NCI-H446 (cell line): Measurements from ENCODE around the gene SOS2.
"Not testable (repeated sequence)": the region's sequence is repeated elsewhere in the genome, so short reads cannot be mapped to it uniquely, and the experiment has no call there.

Source experiments
- DNase-seq, 2 experiments: peaks; one replicate each; lab custom pipeline; 2025; lab: John Stamatoyannopoulos, UW

SOS2 gene

DNA sequence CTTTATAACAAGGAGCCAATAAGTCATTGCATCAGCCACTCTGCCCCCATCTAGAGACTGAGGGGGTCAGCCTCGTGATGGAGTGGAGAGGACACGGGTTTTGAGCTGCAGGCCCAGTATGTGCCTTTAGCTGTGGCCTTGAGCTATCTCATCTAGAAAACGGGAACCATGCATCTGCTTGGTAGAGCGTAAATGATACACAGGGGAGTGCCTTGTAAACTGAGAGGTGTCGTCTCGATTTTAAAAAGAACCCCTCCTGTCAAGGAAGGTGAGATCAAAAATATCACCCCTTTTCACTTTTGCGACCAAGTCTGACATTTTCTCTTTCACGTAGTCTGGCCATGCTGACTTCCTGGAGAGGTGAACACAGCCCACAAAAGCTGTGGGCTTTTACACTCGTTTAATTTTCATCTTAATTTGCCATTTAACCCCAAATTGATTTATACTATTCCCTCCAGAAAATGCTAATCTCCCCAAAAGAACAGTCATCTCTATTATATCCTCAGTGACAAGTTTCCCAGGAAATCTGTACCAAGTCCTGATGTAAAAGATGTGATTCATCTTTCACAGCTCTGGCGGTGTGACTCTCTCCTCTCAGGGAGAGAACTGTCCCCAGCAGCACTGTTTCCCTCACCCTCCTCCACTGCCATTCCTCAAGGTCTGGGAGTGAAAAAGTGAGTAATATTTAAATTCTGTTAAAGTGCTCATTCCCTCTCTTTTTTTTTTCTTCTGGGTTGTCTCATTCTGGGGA, 145.6 kb downstream of the SOS2 start:
- no peak for DNase-seq

DNA sequence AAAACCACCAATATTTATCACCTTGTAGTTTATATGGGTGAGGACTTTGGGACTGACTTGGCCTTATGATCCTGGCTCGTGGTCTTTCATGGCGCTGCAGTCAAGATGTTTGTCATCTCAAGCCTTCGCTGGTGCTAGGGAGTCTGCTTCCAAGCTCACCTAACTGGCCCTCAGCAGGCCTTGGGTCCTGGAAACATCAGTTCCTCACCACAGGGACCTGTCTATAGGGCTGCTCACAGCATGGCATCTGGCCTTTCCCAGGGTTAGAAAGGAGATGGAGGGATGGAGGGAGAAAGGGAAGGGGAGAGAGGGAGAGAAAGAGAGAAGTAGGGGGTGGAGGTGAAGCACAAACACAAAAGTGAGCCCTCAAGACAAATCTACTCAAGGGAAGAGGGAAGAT, 146.7 kb downstream of the SOS2 start:
- no peak for DNase-seq

DNA sequence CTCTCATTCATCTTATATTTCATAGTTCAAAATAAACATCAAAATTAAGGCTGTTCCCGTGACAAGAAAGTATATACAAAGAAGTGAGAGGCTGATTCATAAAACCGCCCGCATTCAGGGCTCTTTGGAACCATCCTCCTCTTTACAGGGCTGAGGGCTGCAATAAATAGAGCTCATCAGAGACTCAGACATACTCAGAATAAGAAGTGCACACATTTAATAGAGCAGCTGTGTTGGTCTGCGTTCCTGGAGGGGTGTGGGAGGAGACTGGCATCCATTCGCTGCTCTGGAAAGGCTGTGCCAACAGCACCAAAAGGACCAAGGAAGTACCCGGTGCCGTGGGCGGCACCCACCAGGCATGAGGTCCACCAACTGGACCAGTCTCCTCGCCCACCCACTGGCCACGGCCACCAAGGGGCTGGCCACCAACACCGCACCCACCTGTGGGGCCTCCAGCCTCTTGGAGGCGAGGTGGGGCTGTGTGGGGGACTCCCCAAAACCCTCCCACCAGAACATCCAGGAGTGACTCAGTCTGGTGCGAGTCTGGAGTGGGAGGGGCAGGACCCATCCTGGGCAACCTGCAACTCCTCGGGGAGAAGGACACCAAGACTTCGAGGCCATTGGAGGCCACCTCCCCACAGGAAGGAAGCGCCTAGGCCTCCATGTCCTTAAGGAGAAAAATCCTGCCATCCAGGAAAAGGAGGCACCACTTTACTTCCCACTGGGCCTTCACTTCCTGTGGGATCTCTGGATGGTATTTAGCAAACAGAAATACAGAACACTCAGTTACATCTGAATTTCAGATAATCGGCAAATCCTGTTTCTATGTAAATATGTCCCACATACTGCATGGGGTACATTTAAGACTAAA, 147.7 kb downstream of the SOS2 start:
- DNase-seq, result no peak

DNA sequence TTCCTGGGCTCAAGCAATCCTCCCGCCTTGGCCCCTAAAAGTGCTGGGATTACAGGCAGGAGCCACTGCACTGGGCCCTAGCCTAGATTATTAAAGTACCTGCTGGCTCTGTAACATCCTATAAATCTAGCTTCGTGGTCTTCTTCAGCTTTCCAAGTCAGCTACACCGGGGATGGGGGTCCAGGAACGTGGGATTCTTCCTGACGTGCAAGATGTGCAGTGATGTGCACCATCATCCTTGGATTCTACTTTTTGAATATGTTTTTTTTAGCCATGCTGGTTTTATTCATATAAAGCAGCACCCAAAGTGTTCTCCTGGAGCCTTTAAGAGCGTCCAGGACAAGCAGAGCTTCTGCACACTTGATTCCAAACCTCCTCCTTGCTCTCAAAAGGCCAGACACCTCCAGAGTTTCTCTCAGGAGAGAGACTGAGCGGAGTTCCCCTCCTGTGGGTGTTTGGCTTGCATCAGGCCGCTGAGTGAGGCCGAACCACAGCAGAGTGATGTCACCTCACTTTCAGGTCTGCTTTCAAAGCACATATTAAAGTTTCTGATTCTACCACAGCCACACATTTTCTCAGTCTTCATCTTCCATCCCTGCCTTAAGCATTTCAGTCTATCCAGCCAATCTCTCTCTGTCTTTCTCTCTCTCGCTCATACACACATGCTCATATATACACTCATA, 148.5 kb downstream of the SOS2 start:
- DNase-seq, result no peak

DNA sequence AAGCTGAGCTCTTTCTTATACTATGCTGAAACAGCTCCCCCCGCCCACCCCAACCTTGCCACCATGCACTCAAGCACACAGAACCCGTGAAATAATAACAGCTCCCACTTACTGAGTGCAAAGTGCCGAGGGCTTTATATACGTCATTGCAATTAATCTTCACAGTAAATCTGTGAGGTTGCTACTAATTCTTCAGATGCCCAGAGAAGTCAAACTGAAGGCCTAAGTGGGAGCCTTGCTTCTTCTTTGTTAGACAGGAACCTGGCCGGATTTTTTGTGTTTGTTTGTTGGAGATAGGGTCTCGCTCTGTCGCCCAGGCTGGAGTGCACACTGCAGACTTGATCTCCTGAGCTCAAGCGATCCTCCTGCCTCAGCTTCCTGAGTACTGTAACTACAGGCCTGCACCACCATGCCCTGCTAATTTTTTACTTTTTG, 149.1 kb downstream of the SOS2 start:
- DNase-seq, result no peak

DNA sequence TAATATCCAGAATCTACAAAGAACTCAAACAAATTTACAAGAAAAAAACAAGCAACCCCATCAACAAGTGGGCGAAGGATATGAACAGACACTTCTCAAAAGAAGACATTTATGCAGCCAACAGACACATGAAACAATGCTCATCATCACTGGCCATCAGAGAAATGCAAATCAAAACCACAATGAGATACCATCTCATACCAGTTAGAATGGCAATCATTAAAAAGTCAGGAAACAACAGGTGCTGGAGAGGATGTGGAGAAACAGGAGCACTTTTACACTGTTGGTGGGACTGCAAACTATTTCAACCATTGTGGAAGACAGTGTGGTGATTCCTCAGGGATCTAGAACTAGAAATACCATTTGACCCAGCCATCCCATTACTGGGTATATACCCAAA, 152.3 kb downstream of the SOS2 start:
- DNase-seq, result not testable (repeated sequence)

DNA sequence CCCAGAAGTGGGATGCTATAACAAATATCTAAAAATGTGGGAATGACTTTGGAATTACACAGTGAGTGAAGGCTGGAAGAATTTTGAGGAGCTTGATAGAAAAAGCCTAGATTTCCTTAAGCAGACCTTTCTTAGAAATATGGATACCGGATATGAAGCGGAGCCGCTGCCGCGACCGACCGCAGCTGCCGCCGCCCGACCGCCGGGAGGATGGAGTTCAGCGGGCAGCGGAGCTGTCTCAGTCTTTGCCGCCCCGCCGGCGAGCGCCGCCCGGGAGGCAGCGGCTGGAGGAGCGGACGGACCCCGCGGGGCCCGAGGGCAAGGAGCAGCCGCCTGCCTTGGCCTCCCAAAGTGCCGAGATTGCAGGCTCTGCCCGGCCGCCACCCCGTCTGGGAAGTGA, 157.7 kb downstream of the SOS2 start:
- DNase-seq, result not testable (repeated sequence)

DNA sequence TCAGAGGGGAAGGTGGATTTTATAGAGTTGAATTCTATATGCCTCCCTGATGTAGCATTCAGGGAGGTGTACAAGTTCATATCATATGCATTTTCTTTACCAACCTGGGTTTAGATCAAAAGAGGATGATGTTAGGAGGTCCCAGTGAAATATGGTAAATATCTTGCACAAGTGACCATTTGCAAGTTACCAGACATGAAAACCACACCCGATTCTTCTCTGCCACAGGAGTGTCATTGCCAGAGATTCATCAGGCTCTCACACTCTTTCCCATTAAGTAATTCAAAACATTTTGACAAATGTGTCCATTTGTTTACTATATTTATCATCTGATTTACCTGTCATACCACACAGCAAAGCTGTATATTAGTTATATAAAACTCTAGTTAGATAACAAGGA, 159.0 kb downstream of the SOS2 start:
- DNase-seq, result no peak

DNA sequence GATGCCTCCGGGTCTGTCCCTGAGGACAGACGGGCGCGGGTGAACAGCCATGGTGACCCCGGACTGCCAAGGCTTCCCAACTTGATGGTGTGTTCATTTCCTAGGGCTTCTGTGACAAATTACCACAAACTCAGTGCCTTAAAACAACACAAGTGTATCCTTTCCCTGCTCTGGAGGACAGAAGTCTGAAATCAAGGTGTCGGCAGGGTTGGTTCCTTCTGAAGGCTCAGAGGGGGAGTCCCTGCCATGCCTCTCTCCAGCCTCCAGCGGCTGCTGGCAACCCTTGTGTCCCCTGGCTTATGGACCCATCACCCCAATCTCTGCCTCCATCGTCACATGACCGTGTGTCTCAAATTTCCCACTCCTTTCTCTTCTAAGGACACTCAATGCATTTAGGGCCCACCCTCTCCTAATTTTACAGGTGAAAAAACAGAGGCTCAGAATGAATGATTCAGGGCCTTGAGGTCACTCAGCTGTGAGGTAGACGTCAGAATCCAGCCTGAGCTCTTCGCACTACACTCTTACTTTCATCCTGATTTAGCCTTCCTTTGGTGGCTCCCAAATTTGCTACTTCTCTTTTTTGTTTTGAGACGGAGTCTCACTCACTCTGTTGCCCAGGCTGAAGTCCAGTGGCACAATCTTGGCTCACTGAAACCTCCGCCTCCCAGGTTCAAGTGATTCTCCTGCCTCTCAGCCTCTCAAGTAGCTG, 160.4 kb downstream of the SOS2 start:
- no peak for DNase-seq

DNA sequence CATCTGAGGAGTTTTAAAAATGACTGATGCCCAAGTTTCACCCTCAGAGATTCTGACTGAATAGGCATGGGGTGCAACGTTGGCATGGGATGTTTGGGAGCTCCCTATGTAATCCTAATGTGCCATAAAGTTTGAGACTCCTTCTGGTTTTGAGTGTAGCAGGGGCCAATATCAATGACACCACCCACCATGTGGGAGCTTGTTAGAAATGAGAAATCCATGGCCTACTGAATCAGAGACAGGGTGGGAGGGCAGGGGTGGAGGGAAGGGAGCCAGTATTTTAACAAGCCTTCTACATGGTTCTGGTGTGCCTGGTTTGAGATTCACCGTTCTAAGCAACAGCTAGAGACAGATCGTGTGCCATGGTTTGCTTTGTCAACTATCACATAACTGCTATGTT, 161.1 kb downstream of the SOS2 start:
- no peak for DNase-seq

DNA sequence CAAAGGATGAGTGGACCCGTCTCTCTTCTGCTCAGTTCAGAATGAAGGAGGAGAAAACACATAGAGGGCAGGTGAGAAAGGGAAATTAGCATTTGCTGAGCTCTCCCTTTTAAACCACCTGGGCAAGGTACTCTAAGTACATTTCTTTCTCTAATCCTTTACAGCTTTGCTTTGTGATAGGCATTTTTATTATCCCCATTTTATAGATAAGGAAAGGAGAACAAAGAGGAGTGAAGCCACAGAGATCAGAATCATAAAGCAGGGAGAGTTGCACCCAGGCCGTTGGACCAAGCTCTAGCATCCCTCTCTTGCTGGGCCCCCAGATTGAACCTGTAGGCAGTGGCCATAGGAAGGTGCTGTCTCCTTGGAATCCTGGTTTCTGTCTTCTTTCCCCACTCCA, 162.1 kb downstream of the SOS2 start:
- DNase-seq, result no peak

DNA sequence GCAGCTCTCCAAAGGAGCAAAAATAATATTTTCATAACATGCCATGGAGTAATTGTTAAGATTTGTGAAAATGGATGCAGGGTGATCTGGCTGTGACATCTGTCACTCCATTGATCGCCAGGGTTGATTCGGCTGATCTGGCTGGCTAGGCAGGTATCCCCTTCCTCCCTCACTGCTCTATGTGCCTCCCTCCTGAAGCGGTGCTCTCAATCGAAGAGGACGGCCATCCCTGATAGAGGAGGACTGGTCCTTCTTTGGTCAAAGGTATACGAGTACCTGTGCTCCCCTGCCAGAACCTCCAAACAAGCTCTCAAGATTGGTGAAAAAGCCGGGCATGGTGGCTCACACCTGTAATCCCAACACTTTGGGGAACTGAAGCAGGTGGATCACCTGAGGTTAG, 162.9 kb downstream of the SOS2 start:
- no peak for DNase-seq

DNA sequence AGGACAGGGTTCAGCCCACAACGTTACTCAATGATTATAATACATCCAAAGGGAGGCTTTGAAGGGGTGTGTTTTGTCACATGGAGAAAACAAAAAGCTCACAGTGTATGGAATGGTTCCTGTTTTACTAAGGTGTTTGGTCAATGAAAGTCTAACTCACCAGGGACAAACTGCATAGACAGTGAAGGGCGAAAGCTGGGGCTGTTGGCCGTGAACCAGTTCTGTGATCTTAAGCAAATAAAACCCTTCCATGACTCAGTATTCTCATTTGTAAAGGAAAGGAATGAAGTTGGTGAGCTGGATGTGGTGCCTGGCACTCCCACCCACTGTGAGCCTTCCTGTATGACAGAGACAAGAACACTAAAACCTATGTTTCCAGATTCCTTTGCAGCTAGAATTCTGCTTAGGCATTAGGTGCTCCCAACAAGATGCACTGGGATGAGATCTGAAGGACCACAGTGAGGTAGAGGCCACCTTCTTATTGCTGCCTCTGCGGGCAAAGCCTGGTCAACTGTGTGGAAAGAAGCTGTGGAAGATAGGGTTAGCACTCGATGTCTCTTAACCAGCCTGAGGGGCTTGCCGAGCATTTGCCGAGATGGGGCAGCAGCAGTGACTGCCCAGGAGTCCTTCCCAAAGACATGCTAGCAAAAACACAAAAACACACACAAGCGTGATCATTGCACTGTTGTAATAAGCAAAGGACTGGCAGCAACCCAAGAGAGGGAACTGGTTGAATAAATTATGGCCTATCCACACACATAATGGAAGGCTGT, 163.5 kb downstream of the SOS2 start:
- no peak for DNase-seq
